ENCODE results near the gene RASGEF1B. TPM values are rescaled to one million over a fixed set of nuclear protein-coding genes. Genes with fewer than 3 reads are reported as not detected.

Gene RASGEF1B
- polyA plus RNA-seq, 3 donors = 2.1 to 11.5 (median 10.8) TPM

DNA sequence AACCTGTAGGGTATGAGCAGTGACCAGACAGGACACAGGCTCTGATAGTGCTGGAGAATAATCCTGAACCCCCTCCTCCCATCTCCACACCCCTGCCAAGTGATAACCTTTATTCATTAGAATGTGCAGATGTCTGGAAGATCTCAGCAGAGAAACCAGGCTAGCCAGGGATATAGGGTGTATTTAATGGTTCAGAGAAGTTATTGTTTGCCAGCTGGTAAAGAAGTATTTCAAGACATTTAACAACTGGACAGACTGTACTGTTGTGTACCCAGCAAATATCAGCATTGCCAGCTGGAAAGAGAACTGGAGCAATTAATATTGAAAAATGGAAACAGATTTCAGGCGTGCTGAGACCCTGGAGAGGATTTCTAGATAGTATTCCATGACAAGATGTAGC, 94.5 kb downstream of the RASGEF1B start:
- WGBS, 3 donors = 16 to 63% (median 55%) methylated on average over 1 of the region's 1 CpG
- no peak overlapping the region for H3K27ac ChIP-seq (ENCODE audit: low read depth, low read length)

DNA sequence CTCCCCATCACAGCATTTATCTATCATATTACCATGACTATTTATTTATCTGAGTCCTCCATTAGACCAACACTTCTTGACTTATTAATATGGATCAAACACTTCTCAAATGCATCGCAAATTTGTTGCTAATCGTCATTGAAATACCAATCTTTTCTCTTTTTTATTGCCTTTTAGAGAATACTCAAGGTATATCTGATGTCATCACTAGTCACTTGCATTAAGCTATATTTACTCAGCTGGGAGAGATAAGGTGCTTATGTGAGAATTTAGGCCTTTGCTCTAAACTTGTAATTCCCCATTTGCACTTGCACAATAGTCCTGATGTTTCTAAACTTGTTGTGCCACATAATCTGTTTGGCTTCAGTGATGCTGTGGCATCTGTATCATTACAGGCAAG, 95.0 kb downstream of the RASGEF1B start:
- 85 to 94% (median 90%) methylated on average over 2 of the region's 2 CpGs for WGBS, 3 donors
- no peak overlapping the region for H3K27ac ChIP-seq (ENCODE audit: low read depth, low read length)

All from adipose tissue (tissue), 3 donors.